GM18508 (cell line): Measurements from ENCODE around the gene KIAA1217.
"Not testable (repeated sequence)": the region's sequence is repeated elsewhere in the genome, so short reads cannot be mapped to it uniquely, and the experiment has no call there.

ENCODE experiments used
- ATAC-seq: cut with Tn5 transposase; IDR thresholded peaks from one replicate; pipeline ENCODE4 v1.9.1; 2021; ENCODE audit warnings: moderate number of reproducible peaks; ENCODE audit not compliant: insufficient read depth, unreplicated experiment

Gene KIAA1217

DNA sequence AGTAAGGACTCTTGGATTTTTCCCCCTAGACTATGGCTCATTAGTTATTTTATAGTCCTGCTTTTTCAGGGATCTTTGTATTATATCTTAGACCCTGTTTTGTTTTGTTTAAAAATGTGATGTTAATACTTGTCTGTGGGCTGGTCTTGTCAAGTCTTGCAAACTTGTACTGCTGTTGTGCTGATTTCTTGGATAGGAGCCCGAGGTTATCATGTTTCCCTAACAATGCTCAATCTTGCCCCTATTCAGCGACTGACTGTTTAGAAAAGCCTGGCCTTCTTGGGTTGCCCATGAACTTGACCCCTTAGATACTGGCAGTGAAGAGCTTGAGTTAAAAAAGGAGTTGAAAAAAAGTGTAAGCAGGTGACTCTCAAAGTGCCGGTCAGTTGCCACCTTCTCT is 115.7 kb downstream of the KIAA1217 start:
- no peak for ATAC-seq

DNA sequence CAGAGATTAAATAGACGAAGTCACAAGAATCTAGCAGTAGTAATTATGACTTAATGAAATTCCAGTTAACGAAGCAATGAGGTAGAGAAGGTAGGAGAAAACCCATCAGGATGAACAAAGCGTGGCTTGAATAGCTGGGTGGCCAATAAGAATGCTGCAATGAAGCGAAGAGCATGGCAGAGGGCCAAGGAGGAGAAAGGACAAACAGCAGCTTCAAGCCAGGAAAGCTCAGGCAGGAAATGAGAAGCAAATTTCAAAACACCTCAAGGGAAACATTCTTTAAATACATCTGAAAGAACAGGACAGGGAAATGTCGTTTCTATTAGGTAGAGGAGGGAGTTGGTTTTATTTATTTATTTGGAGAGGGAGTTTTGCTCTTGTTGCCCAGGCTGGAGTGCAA is 122.5 kb downstream of the KIAA1217 start:
- no peak for ATAC-seq

DNA sequence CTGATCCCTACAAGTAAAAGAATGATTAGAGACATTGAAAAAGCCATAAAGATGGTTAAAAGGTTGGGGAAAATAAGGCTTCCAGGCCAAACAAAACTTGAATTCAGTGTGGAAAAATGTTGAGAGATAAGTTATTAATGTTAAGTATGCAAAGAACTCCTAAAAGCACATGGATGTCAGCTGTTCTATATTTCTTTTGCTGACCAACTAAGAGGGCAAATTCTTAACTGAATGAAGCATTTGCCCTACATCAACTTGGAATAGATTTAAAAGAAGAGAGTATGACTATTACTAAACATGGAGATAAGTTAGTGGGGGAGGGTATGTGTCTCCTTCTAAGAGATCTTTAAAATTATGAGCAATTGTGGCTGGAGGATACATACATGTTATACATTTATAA is 124.8 kb downstream of the KIAA1217 start:
- ATAC-seq = no peak

DNA sequence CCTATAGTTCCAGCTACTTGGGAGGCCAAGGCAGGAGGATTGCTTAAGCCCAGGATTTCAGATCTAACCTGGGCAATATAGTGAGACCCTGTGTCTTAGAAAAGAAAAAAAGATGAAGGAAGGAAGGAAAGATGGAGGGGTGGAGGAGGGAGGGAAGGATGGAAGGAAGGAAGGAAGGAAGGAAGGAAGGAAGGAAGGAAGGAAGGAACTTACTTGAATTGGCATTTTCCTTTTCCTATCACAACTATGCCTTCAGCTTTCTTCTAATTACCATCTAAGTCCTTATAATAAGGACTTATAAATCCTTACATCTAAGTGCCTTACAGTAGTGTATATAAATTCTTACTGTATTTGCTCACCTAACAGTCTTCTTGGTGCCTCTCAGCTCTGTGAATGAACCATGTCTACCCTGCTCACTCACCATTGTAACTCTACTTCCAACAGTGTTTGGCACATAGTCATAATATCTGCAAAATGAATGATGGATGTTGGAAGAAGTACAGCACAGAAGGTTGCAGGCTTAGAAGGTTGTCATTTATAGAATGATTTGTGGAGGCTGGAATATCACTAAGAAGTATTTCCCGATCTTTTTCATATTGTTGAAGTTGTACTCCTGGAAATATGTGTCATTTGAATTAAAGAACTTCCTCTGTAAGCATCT is 125.5 kb downstream of the KIAA1217 start:
- ATAC-seq = no peak

DNA sequence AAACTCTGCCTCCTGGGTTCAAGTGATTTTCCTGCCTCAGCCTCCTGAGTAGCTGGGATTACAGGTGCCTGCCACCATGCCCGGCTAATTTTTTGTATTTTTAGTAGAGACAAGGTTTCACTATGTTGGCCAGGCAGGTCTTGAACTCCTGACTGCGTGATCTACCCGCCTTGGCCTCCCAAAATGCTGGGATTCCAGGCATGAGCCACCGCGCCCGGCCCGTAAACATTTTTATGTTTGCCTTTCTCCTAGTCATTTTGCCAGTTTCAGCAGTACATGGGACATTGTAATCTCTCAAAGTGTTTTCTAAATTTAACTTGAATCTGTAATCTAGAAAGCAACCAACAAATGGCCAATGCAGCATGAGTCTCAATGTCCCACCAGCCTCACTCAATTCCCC is 128.8 kb downstream of the KIAA1217 start:
- ATAC-seq = not testable (repeated sequence)

DNA sequence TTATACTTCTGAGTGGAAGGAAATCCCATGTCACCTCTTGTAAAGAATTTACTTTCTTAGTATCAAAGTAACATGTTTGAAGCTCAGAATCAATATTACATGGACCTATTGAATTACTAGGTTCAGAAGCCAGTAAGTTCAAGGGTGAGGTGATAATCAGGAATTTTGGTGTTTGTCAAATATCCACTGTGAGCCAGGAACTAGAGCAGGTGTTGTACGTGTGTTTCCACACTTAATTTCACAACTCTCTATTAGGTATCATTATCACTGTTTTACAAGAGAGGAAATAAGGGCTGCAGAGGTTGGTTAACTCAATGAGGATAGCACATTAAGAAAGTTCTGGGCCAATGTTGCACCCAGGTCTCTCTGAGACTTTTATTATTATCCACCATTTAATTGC is 130.4 kb downstream of the KIAA1217 start:
- no peak for ATAC-seq

DNA sequence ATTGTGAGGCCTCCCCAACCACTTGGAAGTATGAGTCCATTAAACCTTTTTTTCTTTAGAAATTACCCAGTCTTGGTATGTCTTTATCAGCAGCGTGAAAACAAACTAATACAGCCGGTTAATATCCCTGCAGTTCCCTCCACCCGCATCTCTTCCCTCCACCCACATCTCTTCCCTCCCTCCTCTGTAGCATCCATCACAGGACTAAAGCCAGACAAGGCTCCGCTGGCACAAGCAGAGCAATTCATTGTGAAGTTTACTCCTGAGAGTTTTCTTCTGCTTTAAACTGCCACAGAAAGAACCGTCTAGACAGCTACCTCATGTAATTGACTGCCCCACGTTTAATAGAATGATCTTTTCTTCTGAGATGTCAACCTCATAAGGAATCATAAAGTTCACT is 131.5 kb downstream of the KIAA1217 start:
- no peak for ATAC-seq

DNA sequence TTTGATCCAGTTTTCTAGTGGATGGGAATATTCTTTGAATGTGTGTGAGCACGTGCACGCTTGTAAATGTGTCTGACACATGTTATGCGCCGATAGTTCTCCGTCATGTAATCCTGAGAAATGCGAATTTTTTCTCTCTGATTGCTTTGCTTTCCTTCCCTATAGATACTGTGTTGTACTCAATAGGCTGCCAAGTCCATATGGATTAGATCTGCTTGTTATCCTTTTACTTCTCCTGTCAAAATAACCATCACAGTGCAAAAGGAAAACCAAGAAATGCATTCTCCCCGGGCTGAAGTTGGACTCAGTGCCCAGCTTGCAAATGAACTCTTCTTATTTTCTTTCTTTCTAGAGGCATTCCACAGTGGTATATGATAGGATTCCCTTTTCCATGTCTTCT is 131.9 kb downstream of the KIAA1217 start:
- no peak for ATAC-seq

DNA sequence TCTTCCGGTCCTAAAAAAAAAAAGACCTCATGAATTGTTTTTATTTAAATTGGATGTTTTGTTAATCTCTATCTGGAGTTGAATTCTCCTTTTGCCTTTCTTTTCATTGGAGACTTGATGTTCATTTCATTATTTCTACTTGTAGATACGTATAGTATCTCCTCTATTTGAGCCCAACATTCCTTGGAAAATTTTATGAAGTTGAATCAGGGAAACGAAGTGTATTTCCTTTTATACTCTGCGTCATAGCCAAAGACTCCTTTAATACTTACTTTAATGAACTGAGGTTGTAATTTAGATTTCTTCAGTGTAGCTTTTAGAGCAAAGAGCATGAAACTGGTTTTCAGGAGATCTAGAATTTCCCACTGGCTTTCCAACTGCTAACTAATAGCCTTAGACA is 132.4 kb downstream of the KIAA1217 start:
- ATAC-seq = no peak

DNA sequence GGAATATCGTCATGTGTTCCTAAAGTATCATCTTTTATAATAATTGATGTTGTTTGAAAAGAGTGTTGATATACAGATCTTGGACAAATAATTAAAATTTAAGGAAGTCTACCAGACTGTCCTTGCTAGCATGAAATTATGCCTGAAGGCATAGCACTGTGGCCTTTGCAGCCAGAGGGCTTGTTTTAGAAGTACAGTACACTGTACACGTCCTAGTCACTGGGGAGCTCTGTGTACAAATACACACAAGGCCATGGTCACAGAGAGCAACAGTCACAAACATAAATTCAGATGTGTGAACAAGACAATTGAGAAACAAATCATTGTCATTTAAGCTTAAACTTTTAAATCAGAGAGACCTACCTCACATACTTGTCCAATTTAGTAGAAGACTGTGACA is 133.0 kb downstream of the KIAA1217 start:
- ATAC-seq = no peak

DNA sequence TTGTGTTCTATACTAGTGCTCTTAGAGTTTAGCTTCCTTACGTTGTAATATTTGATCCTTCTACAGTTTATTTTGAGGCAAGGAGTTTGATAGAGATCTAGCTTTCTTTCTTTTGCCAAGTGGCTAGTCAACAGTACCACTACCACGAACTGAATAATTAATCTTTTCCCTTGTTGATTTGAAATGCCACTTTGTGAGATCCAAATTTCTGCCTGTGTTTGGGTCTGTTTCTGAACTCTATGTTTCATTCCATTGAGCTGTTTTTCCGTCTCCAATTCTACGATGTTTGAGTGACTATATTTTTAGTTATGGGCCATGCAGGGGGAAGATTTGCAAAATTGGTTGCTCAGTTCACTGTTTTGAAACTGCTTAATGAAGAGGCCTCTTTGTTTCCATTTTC is 134.7 kb downstream of the KIAA1217 start:
- no peak for ATAC-seq

DNA sequence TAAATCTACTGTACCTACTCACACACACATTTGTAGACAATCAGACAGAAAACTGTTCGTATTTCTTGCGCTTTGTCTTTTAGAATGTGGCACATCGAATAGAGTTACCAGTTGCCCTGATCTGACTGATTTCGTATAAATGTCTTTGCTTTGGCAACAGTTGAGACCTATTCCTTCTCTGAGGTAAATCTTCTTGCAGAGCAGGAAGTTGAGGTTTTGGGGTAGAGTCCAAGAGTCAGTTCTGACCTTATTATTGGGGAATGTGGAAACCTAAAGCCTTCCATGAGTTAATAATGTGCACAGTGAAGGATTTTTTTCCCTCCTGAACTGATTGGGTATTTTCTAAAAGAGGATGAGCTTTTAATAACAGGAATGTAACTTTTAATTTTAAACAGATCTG is 135.3 kb downstream of the KIAA1217 start:
- no peak for ATAC-seq

DNA sequence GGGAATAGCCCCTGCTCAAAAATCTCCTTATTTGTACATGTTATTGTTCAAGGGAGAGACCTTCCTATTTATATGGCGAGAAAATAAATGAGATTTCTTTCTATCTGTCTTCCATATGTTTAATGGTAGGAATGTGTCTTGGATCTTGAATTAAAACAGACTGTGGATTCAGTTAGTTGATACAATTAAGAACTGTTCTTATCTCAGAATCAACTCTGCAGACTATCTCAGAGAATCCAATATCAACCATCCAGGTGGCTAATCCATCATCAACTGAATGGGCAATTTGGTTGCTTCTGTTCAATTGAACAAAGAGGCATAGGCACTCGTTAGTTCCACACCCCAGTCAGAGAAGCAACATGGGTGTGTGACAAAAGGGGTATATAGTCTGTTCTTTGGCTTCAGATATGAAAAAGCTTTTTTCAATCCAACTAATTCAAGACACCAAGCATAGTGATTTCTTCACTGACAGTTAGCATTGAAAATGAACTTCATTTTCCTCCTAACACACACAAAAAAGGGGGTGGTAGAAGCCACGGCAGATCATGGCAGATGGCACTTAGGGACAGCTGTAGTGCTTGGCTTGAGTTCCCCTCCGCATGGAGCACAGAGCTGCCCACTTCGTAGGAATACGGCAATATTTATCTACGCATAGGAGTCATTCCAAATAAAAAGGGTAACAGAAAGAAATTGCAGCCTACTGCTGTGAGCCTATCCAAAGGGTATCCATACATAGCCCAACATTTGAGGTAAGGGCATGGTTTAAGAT is 135.9 kb downstream of the KIAA1217 start:
- ATAC-seq = no peak

DNA sequence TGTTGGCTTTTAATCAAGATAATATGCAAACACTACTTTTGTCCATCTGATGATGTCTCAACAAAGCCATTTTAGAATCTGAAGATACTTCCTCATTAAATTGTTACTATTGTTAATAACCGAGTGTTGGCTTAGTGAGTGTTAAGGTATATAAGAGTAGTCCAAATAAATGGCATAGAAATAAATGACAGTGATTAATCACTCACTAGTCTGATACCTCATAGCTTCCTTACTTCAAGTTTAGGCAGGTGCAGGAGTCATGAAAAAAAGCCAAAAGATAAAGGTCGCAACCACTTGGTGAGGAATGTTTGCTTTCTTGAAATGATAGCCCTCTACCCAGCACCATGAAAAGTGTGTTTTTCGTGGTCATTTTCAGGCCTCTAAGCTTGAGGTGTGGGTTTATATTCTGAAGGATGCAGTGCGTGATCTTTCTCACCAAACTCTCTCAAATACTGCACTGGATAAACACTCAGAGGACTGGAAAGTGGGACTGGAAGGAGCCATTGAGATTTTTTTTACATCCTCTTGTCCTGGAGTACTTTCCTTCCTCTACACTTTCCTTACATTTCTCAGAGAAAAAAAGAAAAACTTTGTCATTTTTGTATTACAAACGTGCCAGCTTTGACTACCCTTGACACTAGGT is 138.1 kb downstream of the KIAA1217 start:
- no peak for ATAC-seq

DNA sequence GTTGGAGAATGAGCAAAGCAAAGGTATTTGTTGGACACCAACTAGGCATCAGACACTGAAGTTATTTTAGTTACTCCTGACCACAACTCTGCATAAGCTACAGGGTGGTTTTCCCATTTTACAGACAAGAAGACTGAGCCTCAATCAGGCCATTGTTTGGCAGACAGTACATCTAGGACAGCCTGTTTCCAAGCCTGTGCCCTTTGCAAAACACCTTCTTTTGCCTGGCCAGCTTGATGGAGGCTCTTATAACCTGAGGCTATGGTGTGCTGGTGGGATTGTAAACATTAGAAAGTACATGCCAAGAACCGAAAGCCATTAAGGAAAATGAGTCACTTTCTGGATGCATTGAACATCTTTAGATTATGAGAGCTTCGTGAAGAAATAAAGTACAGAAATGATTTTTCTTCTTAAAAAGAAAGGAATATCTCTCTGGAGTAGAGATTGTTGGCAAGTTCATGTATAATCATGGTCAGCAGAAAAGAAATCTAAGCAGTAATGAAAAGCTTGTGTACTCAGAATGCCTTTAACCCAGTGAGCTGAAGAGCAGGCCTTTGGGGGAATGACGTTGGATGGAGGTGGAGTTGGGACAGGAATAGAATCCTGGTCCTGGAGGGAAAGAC is 140.6 kb downstream of the KIAA1217 start:
- no peak for ATAC-seq

DNA sequence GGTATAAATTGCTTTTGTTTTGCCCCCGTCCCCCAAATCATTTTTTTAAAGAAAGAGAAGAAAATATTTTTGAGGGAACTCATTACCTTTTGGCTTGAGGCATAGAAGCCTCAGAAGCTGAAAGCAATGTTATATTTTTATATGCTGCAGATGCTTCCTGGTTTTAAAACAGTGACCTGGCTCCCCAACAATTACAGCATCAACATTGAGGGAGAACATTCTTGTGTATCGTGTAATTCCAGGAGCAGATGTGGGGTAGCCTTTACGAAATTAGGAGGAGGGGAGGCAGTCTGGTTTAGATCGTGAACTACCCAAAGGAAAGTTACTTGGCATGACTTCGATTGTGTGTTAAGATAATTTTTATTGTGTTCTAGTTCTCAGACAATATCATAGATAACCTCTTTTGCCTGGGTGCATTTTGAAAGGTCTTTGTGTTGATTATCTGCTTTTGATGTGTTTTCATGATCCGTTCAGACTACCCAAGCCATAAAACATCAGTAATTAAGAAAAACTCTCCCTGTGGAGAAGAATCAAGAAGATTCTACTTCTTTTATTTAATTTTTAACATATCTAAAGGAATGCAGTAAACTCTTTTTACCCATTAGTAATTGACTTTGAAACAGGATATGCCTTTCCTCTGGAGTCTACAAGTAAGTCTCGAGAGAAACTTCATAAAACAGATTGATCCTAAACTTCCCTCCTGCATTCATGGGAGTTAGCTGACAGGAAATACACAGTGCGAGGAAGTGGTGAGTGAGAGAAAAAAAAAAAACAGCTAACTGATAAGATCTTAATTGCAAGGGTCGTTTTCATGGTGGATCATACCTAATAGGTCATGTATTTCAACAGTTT is 141.4 kb downstream of the KIAA1217 start:
- no peak for ATAC-seq

DNA sequence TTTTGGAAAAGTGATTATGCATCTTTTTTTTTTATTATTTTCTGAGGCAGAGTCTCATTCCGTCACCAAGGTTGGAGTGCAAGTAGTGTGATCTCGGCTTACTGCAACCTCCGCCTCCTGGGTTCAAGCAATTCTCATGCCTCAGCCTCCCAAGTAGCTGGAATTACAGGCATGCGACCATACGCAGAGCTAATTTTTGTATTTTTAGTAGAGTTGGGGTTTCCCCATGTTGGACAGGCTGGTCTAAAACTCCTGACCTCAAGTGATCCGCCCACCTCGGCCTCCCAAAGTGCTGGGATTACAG is 141.9 kb downstream of the KIAA1217 start:
- ATAC-seq = not testable (repeated sequence)

DNA sequence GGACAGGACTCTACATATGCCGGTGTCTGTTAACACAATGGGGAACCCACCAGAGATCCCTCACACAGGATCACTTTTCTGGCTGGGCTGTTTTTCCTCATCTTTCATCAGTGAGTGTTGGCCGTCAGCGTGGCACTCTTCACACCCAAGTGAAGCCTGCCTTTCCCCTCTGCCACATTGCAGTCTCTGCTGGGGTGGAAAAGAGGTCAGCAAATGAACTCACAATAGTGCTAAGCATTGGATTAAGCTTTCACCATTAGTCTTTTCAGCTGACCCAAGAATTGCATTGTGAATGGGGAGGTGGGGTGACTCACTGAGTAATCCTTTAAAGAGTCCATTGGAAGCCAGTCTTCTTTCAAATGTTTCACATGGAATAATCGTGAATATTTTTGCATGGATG is 143.0 kb downstream of the KIAA1217 start:
- no peak for ATAC-seq

DNA sequence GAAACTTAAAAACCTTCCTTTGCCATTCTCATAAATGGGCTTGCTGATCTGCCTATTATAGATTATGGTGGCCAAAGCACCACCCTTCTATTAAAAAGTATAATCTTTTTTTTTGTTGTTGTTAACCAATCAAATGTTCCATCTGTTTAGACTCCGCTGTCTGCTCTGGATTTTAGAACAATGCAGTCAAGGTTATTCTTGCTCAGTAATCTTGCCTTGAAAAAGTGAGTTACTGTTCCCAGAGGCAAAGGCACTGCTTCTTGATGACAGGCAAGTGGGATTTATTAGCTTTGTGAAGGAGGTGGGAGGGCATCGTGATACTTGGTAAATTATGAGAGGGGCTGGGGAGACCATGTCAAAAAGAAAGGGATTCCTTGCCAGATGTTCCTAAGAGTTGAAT is 143.5 kb downstream of the KIAA1217 start:
- no peak for ATAC-seq

DNA sequence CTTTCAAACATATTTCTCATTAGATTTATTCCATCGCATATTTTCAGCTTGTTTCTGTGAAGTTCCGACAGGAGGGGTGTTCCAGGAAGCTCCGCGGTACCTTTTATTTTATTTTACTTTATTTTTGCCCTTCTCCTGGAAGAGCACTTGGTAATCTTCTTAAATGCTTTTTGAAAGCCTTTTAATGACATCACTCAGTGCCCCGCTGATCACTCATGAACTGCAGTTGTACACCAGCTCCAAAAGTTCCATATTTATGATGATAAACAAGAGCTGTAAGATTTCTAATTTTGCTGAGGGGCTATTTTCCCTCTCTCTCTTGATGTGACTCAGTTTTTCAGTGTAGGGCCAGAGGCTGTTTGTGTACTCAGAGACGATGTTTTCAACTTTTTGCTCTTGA is 144.4 kb downstream of the KIAA1217 start:
- no peak for ATAC-seq
